SK-N-SH (cell line): ENCODE measurements around the gene TPST2. TPM values are rescaled to one million over a fixed set of nuclear protein-coding genes. Genes with fewer than 3 reads are reported as not detected.

Experiments used
- CTCF ChIA-PET: fragments of 300-600, 350-600 bp; formaldehyde crosslinking; extraction: SDS; loops from one replicate; lab custom pipeline; 2021; lab: Yijun Ruan, JAX
- POLR2A ChIA-PET: fragments of 350-600 bp; sonication (Branson Sonifier 250); formaldehyde crosslinking; extraction: SDS; loops from one replicate; lab custom pipeline; 2020; ENCODE audit warnings: antibody characterized with exemption, inconsistent platforms; lab: Yijun Ruan, JAX
- DNase-seq: peaks from one replicate; pipeline ENCODE4 v3.0.0; 2012
- H2AFZ ChIP-seq: fragments of 200-600 bp; sonication (generic); 2 replicates; pipeline ENCODE4 v1.8.1; 2016; ENCODE audit warnings: antibody characterized with exemption, mild to moderate bottlenecking, low read depth
- H3F3A ChIP-seq: fragments of 200-600 bp; sonication (generic); replicated peaks from 2 replicates; pipeline ENCODE3; 2016; ENCODE audit warnings: antibody characterized with exemption, mild to moderate bottlenecking; ENCODE audit not compliant: insufficient read depth
- H3K27ac ChIP-seq, 2 experiments: fragments of 200-500 bp in 1 of 2; fragments of 200-600 bp in 1 of 2; sonication (Bioruptor generic) in 1 of 2; sonication (generic), shearing (Covaris generic) in 1 of 2; 2 replicates each; pipeline versions ENCODE4 v1.5.1 to v1.6.1; 2014 to 2016; ENCODE audit warnings: low read depth in 2 of 2, inconsistent platforms in 1 of 2, low read length in 1 of 2, mild to moderate bottlenecking in 1 of 2, mixed read lengths in 1 of 2
- H3K27me3 ChIP-seq: fragments of 200-600 bp; sonication (generic), shearing (Covaris generic); 2 replicates; pipeline ENCODE4 v1.6.1; 2016; ENCODE audit warnings: mixed run types; ENCODE audit not compliant: insufficient read depth
- H3K36me3 ChIP-seq, 2 experiments: fragments of 200-500 bp in 1 of 2; fragments of 200-600 bp in 1 of 2; sonication (Bioruptor generic) in 1 of 2; sonication (generic) in 1 of 2; replicated peaks in 1 of 2; 2 replicates each; pipeline versions ENCODE3 to v1.5.1; 2014 to 2016; ENCODE audit warnings: low read length in 1 of 2, mild to moderate bottlenecking in 1 of 2; ENCODE audit not compliant: insufficient read depth in 2 of 2, control insufficient read depth in 1 of 2
- H3K4me1 ChIP-seq, 2 experiments: fragments of 200-500 bp in 1 of 2; fragments of 200-600 bp in 1 of 2; sonication (Bioruptor generic) in 1 of 2; sonication (generic), shearing (Covaris generic) in 1 of 2; 2 replicates each; pipeline versions ENCODE4 v1.5.1 to v1.6.1; 2014 to 2016; ENCODE audit warnings: low read depth in 1 of 2, low read length in 1 of 2, mixed run types in 1 of 2; ENCODE audit not compliant: insufficient read depth in 2 of 2, control insufficient read depth in 1 of 2
- H3K4me2 ChIP-seq: fragments of 200-600 bp; sonication (generic), shearing (Covaris generic); 2 replicates; pipeline ENCODE4 v1.6.1; 2017; ENCODE audit warnings: mixed run types
- H3K4me3 ChIP-seq, 2 experiments: fragments of 200-500 bp in 1 of 2; fragments of 200-600 bp in 1 of 2; sonication (Bioruptor generic) in 1 of 2; sonication (generic), shearing (Covaris generic) in 1 of 2; 2 replicates each; pipeline versions ENCODE4 v1.5.1 to v1.8.1; 2014 to 2016; ENCODE audit warnings: low read depth in 2 of 2, inconsistent platforms in 1 of 2, low read length in 1 of 2, mild to moderate bottlenecking in 1 of 2, mixed read lengths in 1 of 2, moderate library complexity in 1 of 2
- H3K79me2 ChIP-seq: fragments of 200-600 bp; sonication (generic); 2 replicates; pipeline ENCODE4 v1.8.1; 2017; ENCODE audit warnings: mild to moderate bottlenecking; ENCODE audit not compliant: insufficient read depth
- H3K9ac ChIP-seq: fragments of 200-600 bp; sonication (generic); 2 replicates; pipeline ENCODE4 v1.6.1; 2017; ENCODE audit warnings: mixed run types
- H3K9me2 ChIP-seq: fragments of 200-600 bp; sonication (generic); 2 replicates; pipeline ENCODE4 v1.6.1; 2017; ENCODE audit warnings: mixed run types
- H3K9me3 ChIP-seq: fragments of 200-600 bp; sonication (generic); 2 replicates; pipeline ENCODE4 v1.6.1; 2017; ENCODE audit warnings: mixed run types, mild to moderate bottlenecking, moderate library complexity
- H4K20me1 ChIP-seq: fragments of 200-600 bp; sonication (generic); 2 replicates; pipeline ENCODE4 v1.6.1; 2017; ENCODE audit warnings: mild to moderate bottlenecking, mixed run types; ENCODE audit not compliant: insufficient read depth
- ELF1 ChIP-seq: IDR thresholded peaks from 2 replicates; pipeline ENCODE4 v1.4.0; 2012
- EZH2phosphoT487 ChIP-seq: fragments of 200-600 bp; sonication (generic); IDR thresholded peaks from 2 replicates; pipeline ENCODE4 v1.6.1; 2017; ENCODE audit warnings: low read depth, mixed run types, mild to moderate bottlenecking, antibody characterized with exemption, moderate library complexity, borderline replicate concordance
- FOSL2 ChIP-seq: IDR thresholded peaks from 2 replicates; pipeline ENCODE4 v1.4.0; 2012; ENCODE audit warnings: low read depth, mild to moderate bottlenecking, moderate library complexity, borderline replicate concordance
- FOXJ3 ChIP-seq: sonication (generic); formaldehyde crosslinking; IDR thresholded peaks from 2 replicates; pipeline ENCODE4 v1.5.1; 2020; ENCODE audit warnings: mild to moderate bottlenecking, missing genetic modification reagents
- GABPA ChIP-seq: IDR thresholded peaks from 2 replicates; pipeline ENCODE4 v1.4.0; 2012; ENCODE audit warnings: low read depth, mild to moderate bottlenecking
- GATA2 ChIP-seq: sonication (generic); formaldehyde crosslinking; IDR thresholded peaks from 2 replicates; pipeline ENCODE4 v1.5.0; 2020; ENCODE audit warnings: mild to moderate bottlenecking, missing genetic modification reagents
- MEF2A ChIP-seq: IDR thresholded peaks from 2 replicates; pipeline ENCODE4 v1.4.0; 2012; ENCODE audit warnings: low read depth, borderline replicate concordance
- NFIC ChIP-seq: IDR thresholded peaks from 2 replicates; pipeline ENCODE4 v1.4.0; 2012; ENCODE audit warnings: borderline replicate concordance
- NRF1 ChIP-seq: IDR thresholded peaks from 2 replicates; pipeline ENCODE4 v1.6.1; 2012; ENCODE audit warnings: low read depth, mild to moderate bottlenecking, low read length
- TCF12 ChIP-seq: IDR thresholded peaks from 2 replicates; pipeline ENCODE4 v1.4.0; 2012
- TEAD4 ChIP-seq: IDR thresholded peaks from 2 replicates; pipeline ENCODE4 v1.4.0; 2012; ENCODE audit warnings: mild to moderate bottlenecking, borderline replicate concordance; ENCODE audit not compliant: insufficient read depth
- YY1 ChIP-seq: IDR thresholded peaks from 2 replicates; pipeline ENCODE4 v1.4.0; 2012; ENCODE audit warnings: low read depth, mild to moderate bottlenecking
- WGBS: methylation state at CpG from one replicate; pipeline ENCODE4 v1.1.6; 2017; ENCODE audit warnings: low lambda C conversion rate; 5-methylcytosine and 5-hydroxymethylcytosine counted together
- polyA plus RNA-seq, 3 experiments: library from polyadenylated mRNA; depleted of rRNA; stranded (reverse); fragments of >200 nt; gene quantifications; 2 replicates each; pipeline ENCODE4 v1.2.3, GENCODE V29; 2012
- TF ChIP-seq, protein P1 (sequence below): fragments of 150-350 bp; IDR thresholded peaks from 2 replicates; pipeline ENCODE4 v1.6.1; 2017; ENCODE audit warnings: antibody characterized with exemption, low read length, low read depth, borderline replicate concordance
- TF ChIP-seq, protein P2 (sequence below): IDR thresholded peaks from 2 replicates; pipeline ENCODE4; 2012
- TF ChIP-seq, protein P3 (sequence below): fragments of 150-350 bp; IDR thresholded peaks from 2 replicates; pipeline ENCODE4 v1.6.1; 2016; ENCODE audit warnings: mild to moderate bottlenecking, low read depth, low read length

TPST2 gene
- polyA plus RNA-seq, 1 of the 3 experiments (the other 2 are of a cell fraction) = 58.4 TPM

DNA sequence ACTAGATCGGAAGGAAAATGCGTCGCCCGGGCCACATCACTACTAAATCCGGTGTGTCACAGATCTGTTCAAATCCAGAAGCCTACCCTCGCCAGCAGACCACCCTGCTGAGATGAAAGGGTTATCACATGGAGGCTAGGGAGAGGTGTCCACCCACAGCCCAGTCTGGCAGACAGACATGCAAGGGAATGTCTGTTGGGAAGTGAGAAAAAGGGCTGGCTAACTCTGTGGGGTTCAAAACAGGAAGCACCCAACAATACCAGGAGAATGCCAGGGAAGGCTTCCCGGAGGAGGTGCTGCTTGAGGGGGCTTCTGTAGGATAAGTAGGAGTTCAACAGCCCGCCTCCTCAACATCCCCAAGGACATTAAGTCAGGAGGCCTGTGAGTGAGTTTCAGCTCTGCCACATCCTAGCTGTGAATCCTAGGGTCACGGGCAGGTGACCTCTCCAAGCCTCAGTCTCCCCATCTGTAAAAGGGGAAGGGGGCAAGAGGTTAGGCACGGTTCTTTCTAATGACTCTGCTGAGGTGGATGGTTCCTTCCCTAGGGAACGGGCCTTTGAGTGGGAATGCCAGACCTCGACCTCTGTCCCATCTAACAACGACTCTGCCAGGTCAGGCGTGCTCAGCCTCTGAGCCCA is 1.1 kb downstream of the TPST2 start:
- peak overlapping the region; percentile 91; the same call in 1 of the 2 replicates for H2AFZ ChIP-seq
- CTCF ChIA-PET = interaction anchor here (1.3 to 1.5 kb wide), 2 partner anchors 33 to 55 kb away, joined by 3 to 5 read pairs; partner anchors contain the start of gene CRYBA4
- H3K79me2 ChIP-seq = peaks cover 30% of the 10 kb centered on the region
- H3K27me3 ChIP-seq = no peaks in the 10 kb centered on the region
- 78% methylated on average over 14 of the region's 14 CpGs for WGBS
- no peaks in the 10 kb centered on the region for H3K9me3 ChIP-seq
- peaks cover 20% of the 10 kb centered on the region for H3F3A ChIP-seq
- peak overlapping the region in 1 of 2 experiments; percentile 44; a peak in 1 of 4 replicates for H3K27ac ChIP-seq
- TF ChIP-seq, protein P1, sequence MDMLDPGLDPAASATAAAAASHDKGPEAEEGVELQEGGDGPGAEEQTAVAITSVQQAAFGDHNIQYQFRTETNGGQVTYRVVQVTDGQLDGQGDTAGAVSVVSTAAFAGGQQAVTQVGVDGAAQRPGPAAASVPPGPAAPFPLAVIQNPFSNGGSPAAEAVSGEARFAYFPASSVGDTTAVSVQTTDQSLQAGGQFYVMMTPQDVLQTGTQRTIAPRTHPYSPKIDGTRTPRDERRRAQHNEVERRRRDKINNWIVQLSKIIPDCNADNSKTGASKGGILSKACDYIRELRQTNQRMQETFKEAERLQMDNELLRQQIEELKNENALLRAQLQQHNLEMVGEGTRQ = no peak
- TF ChIP-seq NRF1 (no peak), ELF1 (no peak), FOSL2 (no peak), FOXJ3 (CRISPR knock-in tag) (no peak), NFIC (no peak), GABPA (no peak), TCF12 (no peak)
- TF ChIP-seq, protein P2, sequence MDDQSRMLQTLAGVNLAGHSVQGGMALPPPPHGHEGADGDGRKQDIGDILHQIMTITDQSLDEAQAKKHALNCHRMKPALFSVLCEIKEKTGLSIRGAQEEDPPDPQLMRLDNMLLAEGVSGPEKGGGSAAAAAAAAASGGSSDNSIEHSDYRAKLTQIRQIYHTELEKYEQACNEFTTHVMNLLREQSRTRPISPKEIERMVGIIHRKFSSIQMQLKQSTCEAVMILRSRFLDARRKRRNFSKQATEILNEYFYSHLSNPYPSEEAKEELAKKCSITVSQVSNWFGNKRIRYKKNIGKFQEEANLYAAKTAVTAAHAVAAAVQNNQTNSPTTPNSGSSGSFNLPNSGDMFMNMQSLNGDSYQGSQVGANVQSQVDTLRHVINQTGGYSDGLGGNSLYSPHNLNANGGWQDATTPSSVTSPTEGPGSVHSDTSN = no peak
- peak overlapping the region; percentile 94 for H3K4me2 ChIP-seq
- H3K9ac ChIP-seq = peak overlapping the region; percentile 83; the same call in 1 of the 2 replicates
- no peaks in the 10 kb centered on the region for H3K9me2 ChIP-seq
- POLR2A ChIA-PET = no interaction called here
- peaks cover 10 to 17% of the 10 kb centered on the region in 2 experiments; a peak in 3 of 4 replicates for H3K4me1 ChIP-seq
- H4K20me1 ChIP-seq = no peaks in the 10 kb centered on the region; the same call in 1 of the 2 replicates
- H3K36me3 ChIP-seq = peaks cover 0 to 5% of the 10 kb centered on the region in 2 experiments
- H3K4me3 ChIP-seq = peak overlapping the region; percentile 74 to 88
- DNase-seq = no peak

DNA sequence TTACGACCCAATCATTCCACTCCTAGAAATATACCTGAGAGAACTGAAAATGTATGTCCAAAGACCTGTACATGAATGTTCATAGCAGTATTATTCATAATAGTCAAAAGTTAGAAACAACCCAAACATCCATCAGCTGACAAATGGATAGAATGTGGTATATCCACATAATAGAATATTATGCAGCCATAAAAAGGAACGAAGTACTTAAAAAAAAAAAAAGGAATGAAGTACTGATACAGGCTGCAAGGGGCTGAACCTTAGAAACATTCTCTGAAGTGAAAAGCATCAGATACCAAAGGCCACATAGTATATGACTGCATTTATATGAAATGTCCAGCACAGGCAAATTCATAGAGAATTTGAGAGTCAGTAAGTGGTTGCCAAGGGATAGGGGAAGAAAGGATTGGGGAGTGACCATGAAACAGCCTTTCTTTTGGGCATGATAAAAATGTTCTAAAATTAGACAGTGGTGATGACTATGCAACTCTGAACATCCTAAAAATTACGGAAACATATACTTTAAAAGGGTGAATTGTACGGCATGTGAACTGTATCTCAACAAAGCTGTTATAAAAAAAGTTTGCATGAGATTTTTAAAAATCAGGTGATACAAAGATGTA is 1.8 kb downstream of the TPST2 start:
- POLR2A ChIA-PET = no interaction called here
- CTCF ChIA-PET = interaction anchor here (0.6 to 1.1 kb wide), 2 partner anchors 29 to 198 kb away, joined by 3 to 4 read pairs; no protein-coding TSS in a partner anchor
- Histone ChIP-seq H3K9me3 (no peaks in the 10 kb centered on the region), H3K27ac (no peak overlapping the region), H3K79me2 (peaks cover 38% of the 10 kb centered on the region), H3K27me3 (no peaks in the 10 kb centered on the region), H3K4me1 (peaks cover 10 to 17% of the 10 kb centered on the region in 2 experiments; a peak in 3 of 4 replicates), H3F3A (peaks cover 20% of the 10 kb centered on the region), H3K9ac (no peak overlapping the region), H3K9me2 (no peaks in the 10 kb centered on the region), H3K4me2 (no peak overlapping the region), H3K4me3 (no peak overlapping the region), H3K36me3 (peaks cover 0 to 5% of the 10 kb centered on the region in 2 experiments), H2AFZ (no peak overlapping the region), H4K20me1 (no peaks in the 10 kb centered on the region; the same call in 1 of the 2 replicates)
- 94% methylated on average over 4 of the region's 4 CpGs for WGBS
- DNase-seq = no peak
- no peak for TF ChIP-seq YY1
- no peak for TF ChIP-seq GATA2 (CRISPR knock-in tag)
- TF ChIP-seq, protein P1 = no peak
- no peak for TF ChIP-seq EZH2phosphoT487
- TF ChIP-seq ELF1 = no peak
- no peak for TF ChIP-seq TEAD4
- no peak for TF ChIP-seq MEF2A
- TF ChIP-seq, protein P3, sequence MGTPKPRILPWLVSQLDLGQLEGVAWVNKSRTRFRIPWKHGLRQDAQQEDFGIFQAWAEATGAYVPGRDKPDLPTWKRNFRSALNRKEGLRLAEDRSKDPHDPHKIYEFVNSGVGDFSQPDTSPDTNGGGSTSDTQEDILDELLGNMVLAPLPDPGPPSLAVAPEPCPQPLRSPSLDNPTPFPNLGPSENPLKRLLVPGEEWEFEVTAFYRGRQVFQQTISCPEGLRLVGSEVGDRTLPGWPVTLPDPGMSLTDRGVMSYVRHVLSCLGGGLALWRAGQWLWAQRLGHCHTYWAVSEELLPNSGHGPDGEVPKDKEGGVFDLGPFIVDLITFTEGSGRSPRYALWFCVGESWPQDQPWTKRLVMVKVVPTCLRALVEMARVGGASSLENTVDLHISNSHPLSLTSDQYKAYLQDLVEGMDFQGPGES = no peak
- TF ChIP-seq, protein P2 = no peak
- TF ChIP-seq NFIC = no peak
- TF ChIP-seq NRF1 = no peak
